PFSK-1 (cell line): ENCODE results near the gene FXYD1.

Experiments used
- FOXP2 ChIP-seq: optimal IDR thresholded peaks from 2 replicates; pipeline ENCODE3; 2011; ENCODE audit warnings: borderline replicate concordance, control low read depth, inconsistent platforms; ENCODE audit not compliant: insufficient read depth; ENCODE audit errors: extremely low read length, extremely low read depth
- POLR2AphosphoS5 ChIP-seq: IDR thresholded peaks from 2 replicates; pipeline ENCODE4 v1.6.1; 2012; ENCODE audit warnings: low read depth, mild to moderate bottlenecking, control low read depth, low read length, moderate library complexity
- SIN3A ChIP-seq: IDR thresholded peaks from 2 replicates; pipeline ENCODE4 v1.6.1; 2012; ENCODE audit warnings: mild to moderate bottlenecking, low read length, moderate library complexity, borderline replicate concordance; ENCODE audit not compliant: insufficient read depth
- TAF1 ChIP-seq: IDR thresholded peaks from 2 replicates; pipeline ENCODE4 v1.6.1; 2012; ENCODE audit warnings: low read length, control low read depth, borderline replicate concordance; ENCODE audit not compliant: insufficient read depth
- TF ChIP-seq, protein P1 (sequence below), 2 experiments: IDR thresholded peaks; 2 replicates each; pipeline versions ENCODE4 v1.6.1 to v1.8.0; 2011 to 2012; ENCODE audit warnings: low read depth in 2 of 2, low read length in 2 of 2, control low read depth in 1 of 2, inconsistent platforms in 1 of 2, mild to moderate bottlenecking in 1 of 2, moderate library complexity in 1 of 2; ENCODE audit not compliant: insufficient read depth in 1 of 2

FXYD1 gene

DNA sequence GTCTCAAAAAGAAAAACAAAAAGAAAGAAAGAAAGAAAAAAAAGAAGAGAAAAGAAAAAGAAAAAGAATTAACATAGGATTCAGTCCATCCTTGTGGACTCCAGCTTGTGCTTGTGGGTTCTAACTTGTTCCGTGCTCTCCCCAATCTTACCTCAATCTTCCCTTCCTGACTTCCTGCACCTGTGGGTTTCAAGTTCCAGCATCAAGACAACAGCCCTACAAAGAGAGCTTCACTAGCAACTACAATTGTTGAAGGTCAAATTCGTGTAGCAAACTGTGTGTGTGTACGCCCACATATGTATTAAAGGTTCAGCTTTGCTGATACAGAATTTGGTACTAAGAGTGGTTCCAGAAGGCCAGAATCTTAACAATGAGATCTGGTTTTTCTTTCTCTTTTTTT is 41.2 kb downstream of the FXYD1 start:
- TF ChIP-seq TAF1 (no peak), FOXP2 (no peak), SIN3A (no peak), POLR2AphosphoS5 (no peak)
- TF ChIP-seq, protein P1, sequence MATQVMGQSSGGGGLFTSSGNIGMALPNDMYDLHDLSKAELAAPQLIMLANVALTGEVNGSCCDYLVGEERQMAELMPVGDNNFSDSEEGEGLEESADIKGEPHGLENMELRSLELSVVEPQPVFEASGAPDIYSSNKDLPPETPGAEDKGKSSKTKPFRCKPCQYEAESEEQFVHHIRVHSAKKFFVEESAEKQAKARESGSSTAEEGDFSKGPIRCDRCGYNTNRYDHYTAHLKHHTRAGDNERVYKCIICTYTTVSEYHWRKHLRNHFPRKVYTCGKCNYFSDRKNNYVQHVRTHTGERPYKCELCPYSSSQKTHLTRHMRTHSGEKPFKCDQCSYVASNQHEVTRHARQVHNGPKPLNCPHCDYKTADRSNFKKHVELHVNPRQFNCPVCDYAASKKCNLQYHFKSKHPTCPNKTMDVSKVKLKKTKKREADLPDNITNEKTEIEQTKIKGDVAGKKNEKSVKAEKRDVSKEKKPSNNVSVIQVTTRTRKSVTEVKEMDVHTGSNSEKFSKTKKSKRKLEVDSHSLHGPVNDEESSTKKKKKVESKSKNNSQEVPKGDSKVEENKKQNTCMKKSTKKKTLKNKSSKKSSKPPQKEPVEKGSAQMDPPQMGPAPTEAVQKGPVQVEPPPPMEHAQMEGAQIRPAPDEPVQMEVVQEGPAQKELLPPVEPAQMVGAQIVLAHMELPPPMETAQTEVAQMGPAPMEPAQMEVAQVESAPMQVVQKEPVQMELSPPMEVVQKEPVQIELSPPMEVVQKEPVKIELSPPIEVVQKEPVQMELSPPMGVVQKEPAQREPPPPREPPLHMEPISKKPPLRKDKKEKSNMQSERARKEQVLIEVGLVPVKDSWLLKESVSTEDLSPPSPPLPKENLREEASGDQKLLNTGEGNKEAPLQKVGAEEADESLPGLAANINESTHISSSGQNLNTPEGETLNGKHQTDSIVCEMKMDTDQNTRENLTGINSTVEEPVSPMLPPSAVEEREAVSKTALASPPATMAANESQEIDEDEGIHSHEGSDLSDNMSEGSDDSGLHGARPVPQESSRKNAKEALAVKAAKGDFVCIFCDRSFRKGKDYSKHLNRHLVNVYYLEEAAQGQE (IDR thresholded peaks at IDR 0.05; ENCODE audit: insufficient read depth in 1 of 2, low read depth in 2 of 2, low read length in 2 of 2) = no peak

DNA sequence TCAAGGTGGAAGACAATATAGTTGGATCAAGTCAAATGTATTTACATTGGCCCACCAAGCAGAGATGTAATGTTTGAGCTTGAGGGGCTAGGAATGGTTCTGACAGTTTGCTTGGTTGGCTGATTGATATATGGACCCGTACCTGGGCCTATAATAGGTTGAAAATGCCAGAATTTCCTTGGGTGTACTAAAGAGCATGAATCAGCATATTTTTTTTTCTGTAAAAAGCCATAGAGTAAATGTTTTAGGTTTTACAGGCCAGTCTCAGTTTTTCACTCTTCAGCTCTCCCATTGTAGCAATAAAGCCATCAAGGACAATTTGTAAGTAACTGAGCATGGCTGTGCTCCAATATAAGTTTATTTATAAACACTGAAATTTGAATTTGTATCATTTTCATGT is 42.8 kb downstream of the FXYD1 start:
- TF ChIP-seq TAF1 (no peak), FOXP2 (no peak), POLR2AphosphoS5 (no peak), SIN3A (no peak)
- TF ChIP-seq, protein P1 (IDR thresholded peaks at IDR 0.05; ENCODE audit: insufficient read depth in 1 of 2, low read depth in 2 of 2, low read length in 2 of 2) = no peak

DNA sequence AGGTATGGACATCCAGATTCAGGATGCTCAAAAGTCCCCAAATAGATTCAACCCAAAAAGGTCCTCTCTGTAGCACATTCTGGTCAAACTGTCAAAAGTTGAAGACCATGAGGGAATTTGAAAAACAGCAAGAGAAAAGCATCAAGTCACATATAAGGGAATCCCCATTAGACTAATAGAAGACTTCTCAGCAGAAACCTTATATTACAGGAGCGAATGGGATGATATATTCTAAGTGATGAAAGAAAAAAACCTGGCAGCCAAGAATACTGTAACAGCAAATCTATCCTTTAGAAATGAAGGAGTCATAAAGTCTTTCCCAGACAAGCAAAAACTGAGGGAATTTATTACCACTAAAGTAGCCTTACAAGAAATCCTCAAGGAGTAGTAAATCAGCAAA is 45.6 kb downstream of the FXYD1 start:
- TF ChIP-seq SIN3A = no peak
- TF ChIP-seq TAF1 = no peak
- TF ChIP-seq FOXP2 = no peak
- TF ChIP-seq, protein P1 (IDR thresholded peaks at IDR 0.05; ENCODE audit: insufficient read depth in 1 of 2, low read depth in 2 of 2, low read length in 2 of 2) = no peak
- TF ChIP-seq POLR2AphosphoS5 = no peak

DNA sequence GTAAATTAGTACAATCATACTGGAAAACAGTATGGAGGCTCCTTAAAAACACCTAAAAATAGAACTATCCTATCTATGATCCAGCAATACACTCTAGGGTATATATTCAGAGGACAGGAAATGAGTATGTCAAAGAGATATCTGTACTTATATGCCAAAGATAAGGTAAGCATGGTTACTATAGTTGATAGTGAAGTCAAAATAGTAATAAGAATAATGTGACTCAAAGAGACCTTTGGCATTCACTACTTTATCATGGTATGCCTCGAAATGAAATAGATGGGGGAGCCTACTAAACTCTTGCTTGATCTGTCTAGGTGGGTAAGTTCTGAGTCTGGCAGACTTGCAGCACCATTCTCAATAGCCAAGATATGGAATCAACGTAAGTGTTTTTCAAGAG is 46.3 kb downstream of the FXYD1 start:
- no peak for TF ChIP-seq SIN3A
- TF ChIP-seq POLR2AphosphoS5 = no peak
- TF ChIP-seq, protein P1 (IDR thresholded peaks at IDR 0.05; ENCODE audit: insufficient read depth in 1 of 2, low read depth in 2 of 2, low read length in 2 of 2) = no peak
- TF ChIP-seq TAF1 = no peak
- TF ChIP-seq FOXP2 = no peak
